GM18873 (cell line): ENCODE results near the gene STAU1.
"Not testable (repeated sequence)": the region's sequence is repeated elsewhere in the genome, so short reads cannot be mapped to it uniquely, and the experiment has no call there.

Experiments used
- ATAC-seq: cut with Tn5 transposase; IDR thresholded peaks from one replicate; pipeline ENCODE4 v1.9.1; 2021; ENCODE audit warnings: mild to moderate bottlenecking, moderate library complexity, moderate number of reproducible peaks; ENCODE audit not compliant: unreplicated experiment, low FRiP score

STAU1 gene

GRCh38 chr20:49207076-49207475, 18.9 kb upstream of the STAU1 start:
- ATAC-seq: no peak

GRCh38 chr20:49203746-49204145, 15.6 kb upstream of the STAU1 start:
- ATAC-seq: no peak

- no peak for ATAC-seq
Observed at GRCh38 chr20:49203011-49203410, 14.9 kb upstream of the STAU1 start.

- no peak for ATAC-seq
Observed at GRCh38 chr20:49199729-49200293, 11.7 kb upstream of the STAU1 start.

- not testable (repeated sequence) for ATAC-seq
Observed at GRCh38 chr20:49192944-49193518, 4.9 kb upstream of the STAU1 start.

- ATAC-seq: no peak
Observed at GRCh38 chr20:49187330-49187850, 744 bp downstream of the STAU1 start.

GRCh38 chr20:49186535-49187329, 1.4 kb downstream of the STAU1 start:
- no peak for ATAC-seq

- ATAC-seq: no peak
Observed at GRCh38 chr20:49185071-49185761, 2.9 kb downstream of the STAU1 start.

- no peak for ATAC-seq
Observed at GRCh38 chr20:49184691-49185070, 3.5 kb downstream of the STAU1 start.

GRCh38 chr20:49184084-49184501, 4.0 kb downstream of the STAU1 start:
- not testable (repeated sequence) for ATAC-seq

GRCh38 chr20:49183444-49183843, 4.7 kb downstream of the STAU1 start:
- ATAC-seq: no peak

- no peak for ATAC-seq
Observed at GRCh38 chr20:49181265-49181877, 6.8 kb downstream of the STAU1 start.

- peak; percentile 53 for ATAC-seq
Observed at GRCh38 chr20:49179368-49180277, 8.5 kb downstream of the STAU1 start.

- no peak for ATAC-seq
Observed at GRCh38 chr20:49174183-49174582, 14.0 kb downstream of the STAU1 start.

GRCh38 chr20:49172413-49172812, 15.7 kb downstream of the STAU1 start:
- ATAC-seq: no peak

GRCh38 chr20:49171909-49172308, 16.2 kb downstream of the STAU1 start:
- no peak for ATAC-seq

GRCh38 chr20:49170714-49171113, 17.4 kb downstream of the STAU1 start:
- ATAC-seq: no peak

GRCh38 chr20:49169547-49169946, 18.6 kb downstream of the STAU1 start:
- no peak for ATAC-seq

- not testable (repeated sequence) for ATAC-seq
Observed at GRCh38 chr20:49168864-49169263, 19.3 kb downstream of the STAU1 start.
